CD4-positive, alpha-beta T cell treated with Interleukin-17A for 4 hours (primary cell): Measurements from ENCODE around the gene RPLP1.

Experiments used
- DNase-seq: peaks from one replicate; pipeline ENCODE4 v3.0.0-alpha.2; 2020; ENCODE audit warnings: mixed read lengths

Gene RPLP1

DNA sequence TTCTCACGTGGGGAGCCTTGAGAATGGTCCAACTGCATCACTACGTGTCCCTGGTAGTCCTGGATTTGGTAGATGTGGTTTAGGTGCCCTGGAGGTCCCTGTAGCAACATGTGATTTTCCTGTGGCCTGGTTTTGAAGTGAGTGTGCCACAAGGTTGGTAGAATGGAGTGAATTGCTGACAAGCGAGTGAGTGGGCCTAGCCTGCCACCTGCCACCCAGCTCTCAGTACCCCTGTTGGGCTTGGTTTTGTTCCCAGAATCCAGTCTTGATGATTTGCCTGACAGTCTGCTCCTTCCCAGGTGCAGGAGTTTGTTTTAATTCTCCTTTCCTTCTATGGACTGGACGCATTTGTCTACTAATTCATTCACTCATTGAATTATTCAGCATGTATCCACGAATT, 19.4 kb downstream of the RPLP1 start:
- DNase-seq = no peak

DNA sequence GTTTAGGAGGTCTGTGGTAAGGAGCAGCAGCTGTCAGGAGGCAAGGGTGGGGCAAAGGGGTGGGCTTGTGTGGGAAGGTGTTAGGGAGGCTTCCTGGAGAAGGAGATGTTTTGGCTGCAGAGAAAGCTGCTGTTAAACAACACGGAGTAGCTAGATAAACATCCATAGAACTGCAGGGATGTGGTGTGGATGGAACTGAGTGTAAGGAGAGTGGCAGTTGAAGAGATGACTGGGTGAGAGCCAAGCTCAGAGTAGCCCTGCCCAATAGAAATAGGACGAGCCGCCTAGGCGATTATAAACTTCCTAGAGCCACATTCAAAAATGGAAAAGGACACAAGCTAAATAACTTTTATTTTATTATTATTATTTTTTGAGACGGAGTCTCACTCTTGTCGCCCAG, 19.9 kb downstream of the RPLP1 start:
- no peak for DNase-seq

DNA sequence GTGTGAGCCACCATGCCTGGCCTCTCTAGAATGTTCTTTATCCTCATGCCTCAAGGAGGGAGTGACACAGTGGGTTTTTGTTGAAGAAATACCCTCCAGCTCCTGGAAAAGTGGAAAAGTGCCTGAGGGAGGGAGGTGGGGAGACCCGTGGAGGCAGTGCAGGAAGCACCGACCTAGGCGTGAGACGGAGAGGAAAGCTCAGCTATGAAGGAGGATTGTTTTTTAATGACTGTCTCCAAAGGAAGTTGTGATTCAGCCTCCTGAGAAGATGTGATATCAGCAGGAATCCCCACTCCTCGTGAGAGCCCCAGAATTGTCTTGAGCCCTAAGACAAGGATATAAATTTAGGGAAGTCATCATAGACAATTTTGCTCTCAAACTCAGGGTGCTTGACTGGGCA, 21.7 kb downstream of the RPLP1 start:
- DNase-seq = no peak

DNA sequence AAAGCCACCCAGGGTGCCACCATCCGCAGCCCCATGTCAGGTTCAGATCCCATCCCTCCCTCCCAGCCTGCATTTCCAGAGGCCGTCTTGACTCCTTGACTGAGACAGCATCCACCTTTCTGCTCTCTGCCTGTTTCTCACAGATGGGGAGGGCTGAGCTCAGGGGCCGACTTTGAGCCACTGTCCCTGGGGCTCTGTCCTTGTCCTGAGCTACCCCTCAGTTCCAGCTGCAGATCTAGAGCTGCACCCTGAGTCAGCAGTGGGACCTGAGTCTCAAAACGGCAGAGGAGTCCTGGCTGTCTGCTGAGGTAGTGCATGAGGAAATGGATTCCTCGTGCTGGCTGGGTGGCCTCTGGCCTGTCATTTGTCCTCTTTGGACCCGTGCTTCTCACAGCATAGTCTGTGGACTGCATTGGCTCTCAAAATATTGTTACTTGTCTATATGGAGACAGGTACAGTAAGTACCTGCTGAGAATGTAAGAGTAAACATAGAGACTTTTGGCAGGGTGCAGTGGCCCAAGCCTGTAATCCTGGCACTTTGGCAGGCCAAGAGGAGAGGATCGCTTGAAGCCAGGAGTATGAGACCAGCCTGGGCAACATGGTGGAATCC, 22.3 kb downstream of the RPLP1 start:
- DNase-seq = no peak

DNA sequence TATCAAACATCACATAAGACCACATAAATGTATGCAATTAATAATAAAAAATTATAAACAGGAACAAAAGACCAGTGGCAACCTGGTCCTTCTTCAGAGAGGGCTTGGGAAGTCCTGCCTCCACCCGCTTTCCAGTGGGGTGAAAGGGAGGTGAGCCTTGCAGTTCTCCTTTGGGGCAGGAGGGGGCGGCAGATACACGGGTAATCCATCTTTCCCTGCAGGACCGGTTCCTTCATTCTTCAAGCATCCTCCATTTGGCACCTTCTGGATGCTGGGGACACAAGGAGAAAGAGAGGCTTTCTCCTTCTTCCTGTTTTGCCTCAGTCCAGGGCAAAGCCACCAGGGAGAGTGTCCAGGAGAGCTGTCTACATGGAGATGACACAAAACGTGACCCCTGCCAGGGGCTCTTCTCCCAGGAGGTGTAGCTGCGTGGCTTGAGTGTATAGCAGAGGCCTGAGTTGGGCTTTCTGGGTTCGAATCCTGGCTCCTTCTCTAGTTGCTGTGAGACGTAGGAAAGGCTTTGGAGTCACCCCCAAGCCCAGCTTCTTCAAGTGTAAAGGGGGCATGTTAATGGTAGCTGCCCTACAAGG, 23.2 kb downstream of the RPLP1 start:
- DNase-seq = peak; percentile 82

DNA sequence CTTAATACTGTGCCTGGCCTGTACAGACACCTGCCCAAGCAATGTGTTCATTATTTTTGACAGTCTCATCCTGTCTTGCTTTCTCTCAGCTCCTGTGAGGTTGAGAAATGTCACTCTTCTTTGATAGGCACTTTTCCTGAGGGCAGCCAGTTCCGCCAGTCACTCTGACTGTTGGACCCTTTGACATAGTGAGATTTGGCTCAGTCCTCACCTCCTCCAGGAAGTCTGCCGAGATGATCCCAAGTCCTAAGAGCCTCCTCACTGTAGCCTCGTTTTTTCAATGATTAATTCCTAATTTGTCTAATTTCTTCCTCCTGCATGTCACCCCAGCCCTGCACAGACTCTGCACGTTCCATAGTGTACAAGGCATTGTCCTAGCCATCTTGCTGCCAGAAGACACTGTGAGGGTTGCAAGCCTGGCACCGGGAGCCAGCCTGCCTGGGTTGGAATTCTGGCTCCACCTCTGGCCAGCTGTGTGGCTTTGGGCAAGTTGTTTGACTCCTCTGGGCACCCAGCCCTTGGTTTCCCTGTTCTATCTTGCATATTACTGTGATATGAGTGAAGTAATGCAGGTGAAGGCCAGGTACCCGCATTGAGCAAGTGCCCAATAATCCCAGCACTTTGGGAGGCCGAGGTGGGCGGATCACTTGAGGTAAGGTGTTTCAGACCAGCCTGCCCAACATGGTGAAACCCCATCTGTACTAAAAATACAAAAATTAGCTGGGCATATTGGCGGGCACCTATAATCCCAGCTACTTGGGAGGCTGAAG, 24.3 kb downstream of the RPLP1 start:
- DNase-seq = no peak

DNA sequence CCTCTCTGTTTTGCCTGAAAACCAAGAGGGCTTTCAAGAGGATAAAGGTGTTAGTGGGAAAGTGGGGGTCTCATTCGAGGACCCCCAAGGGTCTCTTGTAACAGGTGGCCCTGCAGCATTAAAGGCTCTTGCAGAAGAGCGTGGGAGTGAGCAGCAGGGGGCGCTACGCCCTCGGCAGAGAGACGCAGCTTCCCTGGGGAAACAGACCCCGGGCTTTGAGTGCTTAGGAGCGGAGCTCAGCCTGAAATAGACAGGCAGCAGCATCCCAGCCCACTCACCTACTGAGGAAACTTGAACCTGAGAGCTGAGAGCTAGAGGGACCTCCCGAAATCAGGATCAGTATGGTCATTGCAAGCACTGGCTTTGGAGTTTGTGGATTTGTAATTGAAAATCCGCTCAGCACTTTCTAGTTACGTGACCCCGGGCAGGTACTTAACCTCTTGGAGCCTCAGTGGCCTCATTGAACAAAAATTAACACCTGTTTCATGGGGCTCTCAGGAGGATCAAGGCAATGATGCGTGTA, 25.7 kb downstream of the RPLP1 start:
- peak; percentile 74 for DNase-seq

DNA sequence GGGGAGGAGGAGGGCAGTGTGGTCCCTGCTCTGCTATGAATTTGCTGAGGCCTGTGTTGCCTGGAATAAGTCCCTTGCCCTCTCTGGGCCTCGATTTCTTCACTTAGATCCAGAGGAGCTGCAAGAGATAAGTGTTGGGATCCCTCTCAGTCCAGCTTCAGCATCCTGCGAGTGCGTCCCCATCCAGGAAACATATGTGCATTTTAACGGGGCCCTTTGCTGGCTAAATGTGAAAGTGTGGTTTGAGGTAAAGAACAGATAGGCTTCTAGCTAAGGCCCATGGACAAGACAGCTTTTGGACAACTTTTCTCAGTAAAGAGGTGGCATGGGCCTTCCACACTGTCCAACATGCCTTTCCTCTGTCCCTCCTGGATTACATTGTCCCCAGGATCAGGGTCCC, 26.5 kb downstream of the RPLP1 start:
- no peak for DNase-seq

DNA sequence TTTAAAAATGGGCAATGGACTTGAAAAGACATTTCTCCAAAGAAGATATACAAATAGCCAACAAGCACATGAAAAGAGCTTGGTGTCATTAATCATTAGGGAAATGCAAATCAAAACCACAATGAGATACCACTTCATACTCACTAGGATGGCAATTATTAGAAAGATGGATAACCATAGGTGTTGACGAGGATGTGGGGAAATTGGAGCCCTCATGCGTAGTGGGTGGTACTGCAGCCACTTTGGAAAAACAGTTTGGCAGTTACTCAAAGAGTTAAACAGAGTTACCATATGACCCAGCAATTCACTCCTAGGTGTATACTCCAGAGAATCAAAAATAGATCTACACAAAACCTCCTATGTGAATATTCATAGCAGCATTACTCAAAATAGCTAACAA, 27.4 kb downstream of the RPLP1 start:
- no peak for DNase-seq

DNA sequence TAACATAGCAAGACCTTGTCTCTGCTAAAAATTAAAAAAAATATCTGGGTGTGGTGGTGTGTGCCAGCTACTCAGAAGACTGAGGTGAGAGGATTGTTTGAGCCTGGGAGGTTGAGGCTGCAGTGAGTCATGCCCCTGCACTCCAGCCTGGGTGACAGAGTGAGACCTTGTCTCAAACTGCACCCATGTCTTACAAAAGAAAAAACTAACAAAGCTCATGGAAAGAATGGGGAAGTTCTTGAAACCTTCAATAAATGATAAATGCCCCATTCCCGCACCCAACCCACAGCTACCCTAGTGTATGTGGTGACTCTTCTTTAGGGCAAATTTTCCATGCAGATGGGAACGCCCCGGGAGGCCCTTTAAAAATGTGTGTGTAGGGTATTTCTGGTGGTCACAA, 28.3 kb downstream of the RPLP1 start:
- no peak for DNase-seq

DNA sequence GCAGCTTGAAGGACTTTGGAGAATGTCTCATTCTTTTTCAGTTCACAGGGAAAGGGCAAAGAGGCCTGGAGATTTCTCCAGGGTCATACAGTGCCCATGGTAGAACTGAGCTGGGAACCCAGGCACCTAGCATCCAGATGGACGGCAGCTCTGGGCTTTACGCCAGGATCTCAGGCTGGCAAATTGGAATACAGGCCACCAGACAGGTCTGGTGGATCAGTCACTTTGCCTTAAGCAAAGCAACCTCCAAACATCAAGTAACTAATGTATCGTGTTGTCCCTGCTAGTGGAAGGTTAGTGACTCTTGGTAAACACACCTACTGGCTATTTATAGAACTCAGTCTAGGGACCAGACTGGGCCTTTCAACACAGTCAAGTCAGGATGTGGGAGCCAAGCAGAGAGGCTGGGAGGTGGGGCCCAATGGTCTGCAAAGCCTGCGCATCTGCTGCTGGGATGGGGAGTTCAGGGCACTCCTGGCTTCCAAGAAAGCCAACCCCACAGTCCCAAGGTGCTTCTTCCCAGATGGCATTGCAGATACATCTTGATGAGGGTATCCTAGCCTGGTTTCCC, 30.2 kb downstream of the RPLP1 start:
- DNase-seq = no peak

DNA sequence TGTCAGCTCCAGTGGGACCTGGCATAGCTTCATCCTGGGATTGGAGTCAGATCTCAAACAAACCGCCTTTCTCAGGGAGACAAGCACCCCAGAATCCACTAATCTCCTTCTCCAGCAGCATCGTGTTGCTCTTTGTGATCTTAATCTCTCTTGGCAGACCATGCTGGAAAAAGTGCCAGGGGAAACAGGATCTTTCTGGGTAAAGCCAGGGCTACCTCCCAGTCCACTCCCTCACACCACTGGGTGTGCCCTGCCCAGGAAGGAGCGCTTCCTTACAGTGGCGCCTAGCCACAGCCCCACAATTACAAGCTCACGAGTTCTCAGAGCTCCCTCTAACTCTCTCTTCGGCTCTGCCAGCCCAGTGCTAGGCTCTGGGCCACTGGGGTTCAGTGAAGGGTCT, 32.2 kb downstream of the RPLP1 start:
- no peak for DNase-seq

DNA sequence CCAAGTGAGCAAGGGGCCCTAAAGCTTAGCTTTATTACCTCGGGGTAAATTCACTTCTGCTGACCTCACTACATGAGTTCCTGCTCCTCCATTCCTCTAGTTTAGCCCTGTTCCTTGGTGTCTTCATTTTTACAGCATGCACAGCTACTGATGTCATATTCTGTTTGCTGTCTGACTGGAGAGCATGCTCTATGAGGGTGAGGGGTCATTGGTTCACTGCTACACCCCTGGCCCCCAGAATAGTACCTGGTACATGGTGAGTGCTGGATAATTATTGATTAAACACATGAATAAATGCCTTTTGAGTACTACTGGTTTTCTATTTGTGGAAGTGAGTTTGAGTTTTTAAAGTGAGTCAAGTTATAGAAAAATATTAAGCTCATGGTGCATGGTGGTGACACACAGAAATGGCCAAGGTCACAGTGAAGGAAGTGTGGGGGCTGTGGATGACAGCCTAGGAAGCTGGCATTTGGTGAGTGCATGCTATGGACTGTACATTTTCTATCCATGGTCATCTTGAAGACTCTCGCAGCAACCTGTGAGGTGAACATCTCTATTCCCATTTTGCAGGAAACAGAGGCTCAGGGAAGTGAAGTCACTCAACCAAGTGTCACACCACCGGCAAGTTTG, 34.0 kb downstream of the RPLP1 start:
- DNase-seq = no peak

DNA sequence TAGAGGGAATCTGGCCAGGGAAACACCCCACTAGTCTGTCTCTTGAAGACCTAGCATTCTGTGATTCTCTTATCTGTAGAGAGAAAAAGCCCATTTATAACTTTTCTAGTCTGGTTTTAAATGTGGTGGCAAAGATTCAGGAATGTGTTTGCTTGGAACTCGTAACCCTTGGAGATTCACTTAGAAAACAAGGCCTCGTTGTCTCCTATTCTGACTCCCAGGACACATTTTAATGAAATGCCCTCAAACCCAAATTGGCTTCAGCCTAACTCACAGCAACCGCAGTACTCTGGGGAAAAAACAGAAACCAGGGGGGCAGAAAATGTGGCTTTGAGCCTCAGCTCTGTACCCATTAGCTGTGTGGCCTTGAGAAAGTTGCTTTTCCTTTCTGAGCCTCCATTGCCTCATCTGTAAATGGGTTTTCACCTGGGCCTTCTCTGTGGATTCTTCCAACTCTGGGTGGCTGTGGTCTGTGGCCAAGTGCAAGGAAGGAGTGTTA, 36.5 kb downstream of the RPLP1 start:
- no peak for DNase-seq

DNA sequence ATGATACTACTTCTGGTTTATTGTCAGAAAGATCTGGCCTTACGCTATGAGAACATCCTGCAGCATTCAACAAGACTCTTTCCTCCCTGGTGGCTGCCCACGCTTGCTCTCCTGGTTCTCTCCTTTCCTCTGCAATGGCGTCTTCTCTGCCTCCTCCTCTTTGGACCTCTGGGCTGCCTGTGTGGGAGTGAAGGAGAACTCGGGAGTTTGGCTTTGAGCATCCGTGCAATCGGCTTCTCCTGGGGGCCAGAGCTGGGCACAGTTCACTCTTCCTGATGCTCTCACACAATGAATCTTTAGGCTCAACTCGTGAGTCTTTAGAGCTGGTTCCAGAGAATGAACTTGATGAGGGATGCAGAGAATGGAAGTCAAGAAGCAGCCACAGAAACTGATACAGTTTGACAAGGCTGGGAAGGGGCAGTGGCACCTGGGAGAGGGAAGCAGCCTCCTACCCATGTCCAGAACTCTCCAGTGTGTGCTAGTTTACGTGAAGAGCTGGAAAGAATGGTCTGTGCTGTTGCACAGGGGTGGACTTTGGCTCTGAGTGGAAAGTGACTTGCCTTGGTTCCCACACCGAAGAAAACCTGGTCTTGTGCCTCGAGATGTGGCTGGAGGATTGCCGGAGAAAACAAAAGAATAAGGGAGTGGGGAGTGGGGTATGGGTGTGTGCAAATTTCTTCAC, 37.9 kb downstream of the RPLP1 start:
- DNase-seq = no peak

DNA sequence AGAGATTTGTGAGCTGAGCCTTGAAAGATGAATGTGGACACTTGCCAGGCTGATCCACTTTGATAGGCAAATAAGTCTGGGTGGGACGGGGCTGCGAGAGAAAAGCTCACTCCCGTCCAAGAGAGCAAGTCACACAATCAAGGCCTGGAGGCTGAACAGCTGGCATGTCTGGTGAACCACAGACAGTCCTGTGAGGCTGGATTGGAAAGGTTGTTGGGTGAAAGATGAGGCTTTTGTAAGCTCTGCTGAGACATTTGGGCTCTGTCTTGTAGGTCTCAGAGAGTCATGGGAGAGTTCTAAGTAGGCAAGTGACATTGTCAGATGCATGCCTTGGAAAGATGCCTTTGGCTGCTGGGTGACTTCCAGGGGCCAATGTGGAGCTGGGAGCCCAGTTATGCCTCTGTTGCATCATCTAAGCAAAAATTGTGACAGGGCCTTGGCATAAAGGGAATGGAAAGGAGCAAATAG, 38.5 kb downstream of the RPLP1 start:
- DNase-seq = no peak

DNA sequence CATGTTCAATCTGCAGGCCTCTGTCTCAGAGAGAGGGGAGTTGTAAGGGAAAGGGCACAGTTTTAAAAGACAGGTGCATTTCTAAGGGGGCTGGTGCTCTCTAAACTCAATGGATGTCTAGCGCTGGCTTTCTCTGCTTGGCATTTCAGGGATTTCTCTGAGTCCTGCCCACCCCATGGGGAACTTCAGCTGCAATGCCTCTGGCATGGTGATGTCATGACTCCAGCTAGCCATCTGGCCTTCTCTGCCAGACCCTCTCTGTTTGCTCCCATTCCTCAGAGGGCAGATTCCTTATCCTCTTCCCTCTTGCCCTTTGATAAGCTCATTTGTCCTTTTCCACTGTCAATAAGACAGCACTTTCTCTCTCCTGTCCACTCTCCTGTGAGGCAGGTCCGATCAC, 40.8 kb downstream of the RPLP1 start:
- no peak for DNase-seq

DNA sequence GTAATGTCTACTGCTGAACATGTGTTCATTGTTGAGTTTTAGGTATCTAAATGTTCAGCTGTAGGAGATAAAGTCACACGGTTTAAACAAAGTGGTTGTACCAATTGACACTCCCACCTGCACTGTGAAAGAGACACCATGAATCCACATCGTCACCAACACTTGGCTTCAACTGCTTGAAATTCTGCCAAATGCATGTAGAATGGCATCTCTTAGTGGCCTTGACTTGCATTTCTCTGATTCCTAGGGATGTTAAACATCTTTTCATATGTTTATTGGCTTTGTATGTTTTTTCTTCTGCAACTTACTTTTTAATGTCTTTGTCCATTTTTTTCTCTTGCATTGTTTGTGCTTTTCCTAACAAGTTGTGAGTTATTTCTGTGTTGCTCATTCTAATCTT, 43.4 kb downstream of the RPLP1 start:
- DNase-seq = no peak

DNA sequence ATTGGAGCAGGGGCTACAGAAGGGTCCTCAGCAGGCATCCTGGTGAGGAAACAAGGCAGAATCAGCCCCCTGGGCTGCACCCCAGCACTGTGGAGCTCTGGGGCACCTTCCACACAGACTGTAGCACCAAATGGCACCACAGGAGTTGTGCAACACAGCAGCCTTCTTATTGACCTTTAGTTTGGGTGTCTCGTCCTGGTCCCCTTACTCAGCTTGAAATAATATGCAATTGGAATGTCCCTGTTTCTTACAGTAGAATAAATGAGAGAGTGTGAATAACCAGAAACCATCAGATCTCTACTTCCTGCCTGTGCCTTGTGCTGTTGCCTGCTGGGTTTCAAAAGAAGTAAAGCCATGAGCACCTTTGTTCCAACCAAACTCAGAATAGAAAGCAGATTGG, 44.5 kb downstream of the RPLP1 start:
- DNase-seq = no peak

DNA sequence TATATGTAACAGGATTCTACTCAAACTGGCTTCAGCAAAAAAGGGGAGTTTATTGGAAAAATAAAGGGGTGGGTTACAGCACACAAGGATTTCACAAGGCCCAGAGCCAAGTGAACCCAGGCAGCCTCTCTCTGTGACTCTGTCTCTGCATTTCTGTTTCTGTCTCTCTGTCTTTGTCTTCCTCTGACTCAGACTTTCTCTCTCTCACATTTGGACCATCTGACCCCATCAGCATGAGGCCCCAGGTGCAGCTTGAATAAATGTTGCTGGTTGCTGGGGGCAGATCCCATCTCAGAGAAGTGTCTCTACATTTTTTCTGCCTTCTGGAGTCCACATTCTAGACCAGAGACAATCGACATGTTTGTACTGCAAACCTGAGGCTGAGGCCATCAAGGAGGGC, 45.0 kb downstream of the RPLP1 start:
- no peak for DNase-seq

DNA sequence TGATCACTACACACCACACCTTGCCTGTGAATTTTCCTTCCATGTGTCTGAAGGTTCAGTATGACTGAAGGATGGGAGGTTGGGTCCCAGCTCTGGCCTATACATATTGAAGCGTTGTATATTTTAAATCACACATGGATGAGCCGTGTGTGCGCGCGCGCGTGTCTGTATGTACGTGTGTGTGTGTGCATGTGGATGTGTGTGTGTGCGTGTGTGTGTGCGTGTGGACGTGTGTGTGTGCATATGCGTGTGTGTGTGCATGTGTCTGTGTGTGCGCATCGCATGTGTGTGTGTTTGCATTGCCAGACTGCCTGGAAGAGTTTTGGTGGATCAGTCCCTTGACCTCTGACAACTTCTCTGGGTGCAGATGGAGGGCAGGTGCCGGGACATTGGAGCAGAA, 45.7 kb downstream of the RPLP1 start:
- DNase-seq = no peak

DNA sequence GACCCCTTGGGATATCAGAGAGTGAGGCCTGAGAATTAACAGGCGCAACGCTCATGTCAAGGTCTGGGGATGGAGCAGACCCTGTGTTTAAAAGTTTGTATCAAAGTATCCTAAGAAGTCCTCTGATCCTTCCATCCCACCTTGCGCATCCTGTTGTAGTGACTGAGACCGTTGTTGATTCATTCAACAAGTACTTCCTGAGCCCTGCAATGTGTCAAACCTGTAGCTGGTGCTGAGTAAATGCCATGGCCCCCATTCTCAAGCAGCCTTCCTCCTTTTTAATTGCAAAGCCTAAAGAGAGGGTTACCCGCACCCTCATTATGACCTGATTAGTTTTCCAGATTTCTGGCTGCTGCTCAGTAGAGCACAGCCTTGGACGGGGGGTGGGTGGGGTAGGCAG, 46.4 kb downstream of the RPLP1 start:
- DNase-seq = no peak
